Activated effector memory CD4-positive, alpha-beta T cell treated with Interleukin-2 at 50 U/mL for 16 hours (primary cell): ENCODE results near the gene SULT2B1.
A peak's percentile ranks its signal among the peaks of the same experiment; 100 is the strongest.

Experiments used
- DNase-seq: peaks from one replicate; pipeline ENCODE4 v3.0.0-alpha.2; 2020

The SULT2B1 gene

GRCh38 chr19:48637449-48637947 is 85.5 kb downstream of the SULT2B1 start:
- peak; percentile 100 for DNase-seq

GRCh38 chr19:48637948-48638830 is 86.2 kb downstream of the SULT2B1 start:
- peak; percentile 74 for DNase-seq

GRCh38 chr19:48638831-48639381 is 86.9 kb downstream of the SULT2B1 start:
- no peak for DNase-seq

GRCh38 chr19:48639483-48640375 is 87.8 kb downstream of the SULT2B1 start:
- no peak for DNase-seq

- DNase-seq = no peak
Observed at GRCh38 chr19:48641850-48642249, 89.9 kb downstream of the SULT2B1 start.

- DNase-seq = no peak
Observed at GRCh38 chr19:48642862-48643261, 90.9 kb downstream of the SULT2B1 start.

GRCh38 chr19:48644355-48644754 is 92.4 kb downstream of the SULT2B1 start:
- DNase-seq = no peak

- DNase-seq = peak; percentile 58
Observed at GRCh38 chr19:48644839-48645619, 93.1 kb downstream of the SULT2B1 start.

- no peak for DNase-seq
Observed at GRCh38 chr19:48645620-48646000, 93.6 kb downstream of the SULT2B1 start.

- peak; percentile 89 for DNase-seq
Observed at GRCh38 chr19:48646001-48646721, 94.2 kb downstream of the SULT2B1 start, which contains the start of gene CA11. TSS of gene CA11 (minus strand) at chr19:48646187. CDS start at chr19:48645632, 555 bp downstream.

GRCh38 chr19:48646722-48647216 is 94.8 kb downstream of the SULT2B1 start:
- no peak for DNase-seq

GRCh38 chr19:48648134-48648533 is 96.2 kb downstream of the SULT2B1 start:
- DNase-seq = no peak
